Germinal center (tissue), 1 donor: ENCODE results near the gene CTNNA2.

Experiments
- DNase-seq: peaks from one replicate; pipeline ENCODE4 v3.0.0; 2012; ENCODE audit warnings: mixed read lengths, low spot score

The CTNNA2 gene

GRCh38 chr2:79855264-79856006 lies 342.6 kb downstream of the CTNNA2 start:
- no peak for DNase-seq

GRCh38 chr2:79857888-79858287 lies 345.0 kb downstream of the CTNNA2 start:
- no peak for DNase-seq

DNA sequence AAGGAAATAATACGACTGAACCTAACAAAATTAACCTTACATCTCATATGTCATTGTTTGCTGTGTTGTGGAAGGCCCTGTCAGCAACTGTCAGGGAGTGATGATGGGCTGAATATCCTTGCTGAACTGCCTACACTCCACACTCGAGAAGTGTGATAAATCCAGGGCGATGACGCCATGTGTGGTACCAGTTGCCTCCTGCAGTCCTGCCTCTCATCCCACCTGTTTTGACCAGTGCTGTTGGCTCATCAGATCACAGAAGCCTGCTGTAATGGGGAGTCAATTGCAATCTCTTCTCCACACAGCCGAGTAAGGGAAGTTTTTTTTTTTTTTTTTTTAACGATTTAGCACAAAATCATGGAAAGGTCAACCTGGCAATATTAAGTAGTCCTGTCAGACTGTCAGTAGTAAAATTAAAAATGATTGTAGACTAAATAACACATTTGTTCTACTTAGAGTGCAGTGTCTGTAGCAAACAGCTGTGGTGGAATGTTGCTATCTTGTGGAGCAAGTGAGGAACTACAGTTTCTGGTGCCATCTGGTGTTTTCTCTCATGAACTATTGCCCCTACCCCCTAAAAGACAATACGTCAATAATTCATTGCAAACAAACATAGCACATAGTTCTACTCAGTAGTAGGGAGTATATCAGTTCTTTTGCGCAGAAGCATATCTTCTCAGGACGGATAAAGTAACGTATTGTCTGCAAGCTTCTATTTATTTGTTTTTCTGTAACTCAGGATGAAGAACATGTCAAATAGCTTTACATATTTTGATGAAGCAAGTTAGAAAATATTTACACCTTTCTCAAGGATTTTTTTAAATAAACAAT lies 347.6 kb downstream of the CTNNA2 start:
- DNase-seq: no peak

DNA sequence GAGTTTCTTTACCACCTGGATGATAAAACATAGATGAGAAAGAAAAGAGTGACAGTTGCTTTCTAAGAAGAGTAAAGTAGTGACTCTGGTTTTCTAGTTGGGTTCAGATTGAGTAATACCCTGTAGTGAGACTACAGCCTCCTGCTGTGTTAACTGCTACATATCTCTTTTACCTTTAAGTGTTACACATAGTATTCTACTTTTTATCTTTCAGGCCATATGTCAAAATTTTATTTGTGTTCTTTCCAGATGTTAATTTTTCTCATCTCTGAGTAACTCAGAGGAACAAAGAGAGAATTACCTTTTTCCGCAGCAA lies 348.2 kb downstream of the CTNNA2 start:
- no peak for DNase-seq

GRCh38 chr2:79862756-79863155 lies 349.9 kb downstream of the CTNNA2 start:
- no peak for DNase-seq

DNA sequence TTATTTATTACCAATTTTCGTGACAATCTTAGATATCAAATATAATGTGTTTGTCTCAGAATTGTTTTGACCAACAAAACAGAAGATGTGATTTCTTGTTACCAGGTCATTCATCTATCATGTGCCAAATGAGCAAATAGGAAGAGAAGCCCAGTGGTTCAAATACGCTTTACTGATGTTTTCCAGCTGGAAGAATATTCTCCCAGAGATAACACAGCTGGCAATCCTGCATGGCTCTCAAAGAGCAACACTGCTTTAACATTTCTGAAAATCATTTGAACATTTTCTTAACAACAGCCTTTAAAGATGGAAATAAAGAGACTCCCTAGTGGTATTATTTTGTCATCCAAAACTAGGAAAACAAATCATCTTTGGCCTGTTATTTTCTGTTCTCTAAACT lies 359.8 kb downstream of the CTNNA2 start:
- no peak for DNase-seq

- DNase-seq: no peak
Measured at GRCh38 chr2:79874015-79874414, 361.2 kb downstream of the CTNNA2 start.

DNA sequence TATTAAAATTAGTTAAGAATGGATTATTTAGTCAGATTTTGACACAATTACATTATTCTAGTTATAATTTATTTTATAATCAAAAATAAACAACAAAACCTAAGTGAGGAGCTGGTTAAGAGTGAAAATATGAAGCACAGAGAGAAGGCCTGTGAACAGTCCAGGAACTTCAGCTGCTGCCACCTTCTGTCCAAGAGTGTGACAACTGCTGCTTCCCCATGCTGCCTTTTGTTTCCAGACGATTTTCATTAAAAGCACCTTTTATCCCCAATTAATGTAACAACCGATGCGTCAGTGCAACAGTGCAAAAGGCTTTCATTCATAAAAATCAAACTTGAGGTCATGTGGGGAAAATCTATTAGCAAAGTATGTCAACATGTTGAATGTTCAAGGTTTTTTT lies 363.6 kb downstream of the CTNNA2 start:
- DNase-seq: no peak

GRCh38 chr2:79882548-79882947 lies 369.7 kb downstream of the CTNNA2 start:
- no peak for DNase-seq

- DNase-seq: peak; percentile 2
Measured at GRCh38 chr2:79887747-79888374, 375.0 kb downstream of the CTNNA2 start.

GRCh38 chr2:79892123-79892522 lies 379.3 kb downstream of the CTNNA2 start:
- no peak for DNase-seq

DNA sequence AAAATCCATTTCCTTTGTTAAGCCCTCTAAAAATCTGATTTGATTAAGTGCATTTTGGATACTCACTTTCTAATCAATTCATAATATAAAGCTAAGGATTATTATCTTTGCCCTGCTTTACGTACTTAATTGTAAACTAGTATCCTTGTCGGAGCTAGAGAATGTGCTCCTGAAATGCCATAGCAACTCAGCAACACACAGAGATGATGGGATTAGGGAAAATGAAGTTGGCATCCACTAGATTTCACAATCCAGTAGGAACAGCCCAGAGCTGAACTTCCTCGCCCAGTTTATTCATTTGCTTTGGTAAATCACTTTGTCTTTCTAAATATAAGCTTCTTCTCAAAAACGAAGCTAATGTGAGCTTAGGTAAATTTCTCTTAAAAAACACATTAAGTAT lies 386.3 kb downstream of the CTNNA2 start:
- DNase-seq: no peak

DNA sequence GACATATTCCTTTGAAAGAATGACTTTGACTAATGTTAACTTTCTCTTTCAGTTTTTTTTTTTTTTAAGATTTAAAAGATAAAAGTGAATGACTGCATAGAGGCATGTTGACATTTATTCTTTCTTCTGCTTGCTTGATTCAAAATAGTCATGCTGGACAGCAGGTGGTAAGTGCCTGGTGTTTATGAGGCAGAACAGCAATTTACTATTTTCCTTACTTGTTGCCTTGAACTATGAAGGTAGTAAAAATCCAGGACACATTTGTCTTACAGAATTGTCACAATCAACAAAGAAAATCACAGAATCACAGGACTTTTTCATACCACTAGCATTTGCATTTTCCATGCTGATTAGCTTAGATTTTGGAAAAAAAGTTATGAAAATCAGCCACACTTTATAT lies 388.3 kb downstream of the CTNNA2 start:
- DNase-seq: no peak

DNA sequence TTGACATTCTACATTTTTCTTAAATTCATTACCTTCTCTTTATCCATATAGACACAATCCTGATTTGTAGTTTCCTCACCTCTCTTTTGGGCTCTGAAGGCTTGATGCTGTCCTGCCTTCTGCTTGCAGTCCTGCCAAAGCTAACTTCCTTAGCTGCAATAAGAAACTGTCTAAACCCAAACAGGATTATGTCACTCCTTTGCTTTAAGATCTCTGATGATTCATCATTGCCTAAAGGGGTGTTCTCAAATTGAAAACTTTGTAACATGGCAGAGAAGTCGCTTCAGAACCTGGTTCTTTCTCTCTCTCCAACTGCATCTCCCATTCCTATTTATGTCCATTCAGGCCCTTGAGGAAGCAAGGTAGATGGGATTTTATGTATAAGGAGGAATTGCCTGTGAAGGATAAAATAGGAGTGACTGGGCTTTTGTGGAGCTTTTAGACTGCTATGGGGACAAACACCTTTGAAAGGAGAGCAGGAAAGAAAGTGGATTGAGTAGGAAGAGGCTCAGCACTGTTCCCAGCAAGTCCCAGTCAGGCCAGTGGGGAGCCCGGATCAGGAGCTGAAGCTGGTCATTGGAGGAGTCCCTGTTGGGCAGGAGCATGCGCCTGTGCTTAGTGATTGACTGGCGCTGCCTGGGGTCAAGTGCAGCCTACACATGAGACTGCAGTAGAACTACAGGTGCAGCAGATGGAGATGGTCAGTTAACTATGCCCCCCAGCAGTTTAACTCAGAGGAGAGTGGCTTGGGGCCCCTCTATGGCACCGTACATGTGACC lies 390.6 kb downstream of the CTNNA2 start:
- no peak for DNase-seq

GRCh38 chr2:79906139-79906890 lies 393.5 kb downstream of the CTNNA2 start:
- no peak for DNase-seq

- DNase-seq: no peak
Measured at GRCh38 chr2:79909521-79909920, 396.7 kb downstream of the CTNNA2 start.

- DNase-seq: no peak
Measured at GRCh38 chr2:79910643-79911042, 397.8 kb downstream of the CTNNA2 start.

- DNase-seq: no peak
Measured at GRCh38 chr2:79915455-79915854, 402.6 kb downstream of the CTNNA2 start.

DNA sequence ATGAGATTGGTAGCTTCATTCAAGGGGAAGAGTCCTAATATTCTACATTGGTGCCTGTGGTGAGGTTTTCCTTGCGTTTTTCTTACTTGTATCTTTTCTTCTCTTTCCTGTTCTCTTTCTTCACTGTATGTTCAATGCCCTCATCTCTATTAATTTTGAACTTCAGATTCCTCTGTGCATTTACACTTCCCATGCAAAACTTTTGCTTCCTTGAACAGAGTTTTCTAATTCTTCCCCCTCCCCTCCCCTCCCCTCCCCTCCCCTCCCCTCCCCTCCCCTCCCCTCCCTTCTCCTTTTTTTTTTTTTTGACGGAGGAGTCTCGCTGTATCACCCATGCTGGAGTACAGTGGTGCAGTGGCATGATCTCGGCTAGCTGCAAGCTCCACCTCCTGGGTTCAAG lies 403.4 kb downstream of the CTNNA2 start:
- DNase-seq: no peak

- DNase-seq: no peak
Measured at GRCh38 chr2:79920512-79921076, 407.7 kb downstream of the CTNNA2 start.

- DNase-seq: no peak
Measured at GRCh38 chr2:79929624-79930023, 416.8 kb downstream of the CTNNA2 start.
